Measurements from ENCODE around the gene GIPC1. TPM values are rescaled to one million over a fixed set of nuclear protein-coding genes. Genes with fewer than 3 reads are reported as not detected.

GIPC1 gene
- total and polyA plus RNA-seq, 9 of the 15 experiments (the other 6 are each of a cell fraction or from before 2014, with no cell fraction given), result 0.49 to 54.7 (median 24.8) TPM

DNA sequence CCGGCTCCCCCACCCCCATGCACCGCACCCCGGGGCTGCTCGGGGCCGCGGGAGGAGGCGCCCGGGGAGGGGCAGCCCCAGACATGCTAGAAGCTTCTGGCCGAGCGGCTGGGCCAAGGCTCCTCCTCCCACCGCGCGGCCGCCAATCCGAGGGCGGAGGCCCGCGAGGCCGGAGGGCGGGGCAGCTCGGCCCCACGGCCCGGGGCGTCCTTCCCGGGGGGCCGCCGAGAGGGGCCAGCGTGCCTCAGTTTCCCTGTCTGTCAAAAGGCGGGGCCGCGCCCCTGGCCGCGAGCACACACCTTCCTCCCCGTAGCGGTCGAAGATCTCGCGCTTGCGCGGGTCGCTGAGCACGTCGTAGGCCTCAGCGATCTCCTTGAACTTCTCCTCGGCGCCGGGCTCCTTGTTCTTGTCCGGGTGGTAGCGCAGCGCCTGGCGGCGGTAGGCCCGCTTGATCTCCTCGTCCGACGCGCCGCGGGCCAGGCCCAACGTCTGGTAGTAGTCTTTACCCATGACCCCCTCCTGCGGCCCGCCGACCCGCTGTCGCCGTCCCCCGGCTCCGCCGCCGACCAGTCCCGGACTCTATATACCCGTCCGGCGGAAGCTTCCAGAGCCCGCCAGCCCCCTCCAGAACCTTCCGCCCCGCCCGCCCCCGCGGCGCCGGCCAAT is 22.0 kb upstream of the GIPC1 start, which contains the start of gene DNAJB1 (continued):
- no peak for TF ChIP-seq ZNF766 (CRISPR knock-in tag; conservative IDR thresholded peaks at IDR 0.05)
- no peak for TF ChIP-seq PYGO2 (tag; IDR thresholded peaks at IDR 0.05)
- TF ChIP-seq, protein P1, sequence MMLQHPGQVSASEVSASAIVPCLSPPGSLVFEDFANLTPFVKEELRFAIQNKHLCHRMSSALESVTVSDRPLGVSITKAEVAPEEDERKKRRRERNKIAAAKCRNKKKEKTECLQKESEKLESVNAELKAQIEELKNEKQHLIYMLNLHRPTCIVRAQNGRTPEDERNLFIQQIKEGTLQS (IDR thresholded peaks at IDR 0.05), result no peak
- TF ChIP-seq, protein P1 (CRISPR knock-in tag; conservative IDR thresholded peaks at IDR 0.05), result 0 out of 2 replicates have a peak, but pooled peaks have one; percentile 42
- TF ChIP-seq NFE2 (IDR thresholded peaks at IDR 0.05; ENCODE audit: low read depth), result no peak
- no peak for TF ChIP-seq GATA2 (CRISPR knock-in tag; IDR thresholded peaks at IDR 0.05)
- no peak for TF ChIP-seq HNRNPK (IDR thresholded peaks at IDR 0.05; ENCODE audit: low read depth, low read length, poor library complexity, severe bottlenecking)
- peak; percentile 82 for TF ChIP-seq PML (IDR thresholded peaks at IDR 0.05; ENCODE audit: low read length)
- TF ChIP-seq ZNF445 (CRISPR knock-in tag; IDR thresholded peaks at IDR 0.05; ENCODE audit: low read depth), result no peak
- TF ChIP-seq NFIC (IDR thresholded peaks at IDR 0.05), result no peak
- TF ChIP-seq DNMT1 (IDR thresholded peaks at IDR 0.05), result no peak
- peak; percentile 35; the same call in 1 of the 2 replicates for TF ChIP-seq SOX6 (IDR thresholded peaks at IDR 0.05)
- no peak; the same call in 1 of the 2 replicates for TF ChIP-seq ZNF324 (CRISPR knock-in tag; IDR thresholded peaks at IDR 0.05)
- TF ChIP-seq GATAD2B (IDR thresholded peaks at IDR 0.05; ENCODE audit: borderline replicate concordance), result peak; percentile 78; the same call in 1 of the 2 replicates
- TF ChIP-seq, protein P2, sequence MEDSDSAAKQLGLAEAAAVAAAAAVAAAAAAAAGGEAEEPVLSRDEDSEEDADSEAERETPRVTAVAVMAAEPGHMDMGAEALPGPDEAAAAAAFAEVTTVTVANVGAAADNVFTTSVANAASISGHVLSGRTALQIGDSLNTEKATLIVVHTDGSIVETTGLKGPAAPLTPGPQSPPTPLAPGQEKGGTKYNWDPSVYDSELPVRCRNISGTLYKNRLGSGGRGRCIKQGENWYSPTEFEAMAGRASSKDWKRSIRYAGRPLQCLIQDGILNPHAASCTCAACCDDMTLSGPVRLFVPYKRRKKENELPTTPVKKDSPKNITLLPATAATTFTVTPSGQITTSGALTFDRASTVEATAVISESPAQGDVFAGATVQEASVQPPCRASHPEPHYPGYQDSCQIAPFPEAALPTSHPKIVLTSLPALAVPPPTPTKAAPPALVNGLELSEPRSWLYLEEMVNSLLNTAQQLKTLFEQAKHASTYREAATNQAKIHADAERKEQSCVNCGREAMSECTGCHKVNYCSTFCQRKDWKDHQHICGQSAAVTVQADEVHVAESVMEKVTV (CRISPR knock-in tag; IDR thresholded peaks at IDR 0.05), result no peak
- no peak for TF ChIP-seq SRSF1 (IDR thresholded peaks at IDR 0.05; ENCODE audit: low read depth, low read length)
- TF ChIP-seq, protein P3, sequence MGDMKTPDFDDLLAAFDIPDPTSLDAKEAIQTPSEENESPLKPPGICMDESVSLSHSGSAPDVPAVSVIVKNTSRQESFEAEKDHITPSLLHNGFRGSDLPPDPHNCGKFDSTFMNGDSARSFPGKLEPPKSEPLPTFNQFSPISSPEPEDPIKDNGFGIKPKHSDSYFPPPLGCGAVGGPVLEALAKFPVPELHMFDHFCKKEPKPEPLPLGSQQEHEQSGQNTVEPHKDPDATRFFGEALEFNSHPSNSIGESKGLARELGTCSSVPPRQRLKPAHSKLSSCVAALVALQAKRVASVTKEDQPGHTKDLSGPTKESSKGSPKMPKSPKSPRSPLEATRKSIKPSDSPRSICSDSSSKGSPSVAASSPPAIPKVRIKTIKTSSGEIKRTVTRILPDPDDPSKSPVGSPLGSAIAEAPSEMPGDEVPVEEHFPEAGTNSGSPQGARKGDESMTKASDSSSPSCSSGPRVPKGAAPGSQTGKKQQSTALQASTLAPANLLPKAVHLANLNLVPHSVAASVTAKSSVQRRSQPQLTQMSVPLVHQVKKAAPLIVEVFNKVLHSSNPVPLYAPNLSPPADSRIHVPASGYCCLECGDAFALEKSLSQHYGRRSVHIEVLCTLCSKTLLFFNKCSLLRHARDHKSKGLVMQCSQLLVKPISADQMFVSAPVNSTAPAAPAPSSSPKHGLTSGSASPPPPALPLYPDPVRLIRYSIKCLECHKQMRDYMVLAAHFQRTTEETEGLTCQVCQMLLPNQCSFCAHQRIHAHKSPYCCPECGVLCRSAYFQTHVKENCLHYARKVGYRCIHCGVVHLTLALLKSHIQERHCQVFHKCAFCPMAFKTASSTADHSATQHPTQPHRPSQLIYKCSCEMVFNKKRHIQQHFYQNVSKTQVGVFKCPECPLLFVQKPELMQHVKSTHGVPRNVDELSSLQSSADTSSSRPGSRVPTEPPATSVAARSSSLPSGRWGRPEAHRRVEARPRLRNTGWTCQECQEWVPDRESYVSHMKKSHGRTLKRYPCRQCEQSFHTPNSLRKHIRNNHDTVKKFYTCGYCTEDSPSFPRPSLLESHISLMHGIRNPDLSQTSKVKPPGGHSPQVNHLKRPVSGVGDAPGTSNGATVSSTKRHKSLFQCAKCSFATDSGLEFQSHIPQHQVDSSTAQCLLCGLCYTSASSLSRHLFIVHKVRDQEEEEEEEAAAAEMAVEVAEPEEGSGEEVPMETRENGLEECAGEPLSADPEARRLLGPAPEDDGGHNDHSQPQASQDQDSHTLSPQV (IDR thresholded peaks at IDR 0.05), result no peak
- no peak for TF ChIP-seq ZNF699 (CRISPR knock-in tag; IDR thresholded peaks at IDR 0.05; ENCODE audit: insufficient replicate concordance)
- TF ChIP-seq TAF15 (IDR thresholded peaks at IDR 0.05; ENCODE audit: low read depth, low read length), result no peak
- TF ChIP-seq ZFPM2 (CRISPR knock-in tag; IDR thresholded peaks at IDR 0.05), result no peak
- no peak for TF ChIP-seq CAMTA2 (CRISPR knock-in tag; conservative IDR thresholded peaks at IDR 0.05)
- TF ChIP-seq RAD51 (IDR thresholded peaks at IDR 0.05; ENCODE audit: borderline replicate concordance, low read depth), result no peak
- TF ChIP-seq POLR2AphosphoS5 (IDR thresholded peaks at IDR 0.05; ENCODE audit: control insufficient read depth, insufficient read depth, low read depth, low read length), result peak; percentile 91
- TF ChIP-seq DDX20 (tag; IDR thresholded peaks at IDR 0.05; ENCODE audit: low read depth), result no peak
- peak; percentile 98 for TF ChIP-seq POLR2A (conservative IDR thresholded peaks at IDR 0.05)

Measured in K562 (cell line).